ENCODE results near the gene TCEAL2. TPM values are rescaled to one million over a fixed set of nuclear protein-coding genes. Genes with fewer than 3 reads are reported as not detected.
"Not testable (repeated sequence)": the region's sequence is repeated elsewhere in the genome, so short reads cannot be mapped to it uniquely, and the experiment has no call there.

The TCEAL2 gene
- total RNA-seq, 2 experiments from 2014 or later: not detected

- no peaks in the 10 kb centered on the region for H3K4me1 ChIP-seq (ENCODE audit: insufficient read depth, low read length, poor library complexity, severe bottlenecking)
- H3K36me3 ChIP-seq (ENCODE audit: insufficient read depth, low read length): no peaks in the 10 kb centered on the region
- intact Hi-C loops (cut with micrococcal nuclease; ENCODE audit: unreplicated experiment): no loop called here
- TF ChIP-seq, protein P1, sequence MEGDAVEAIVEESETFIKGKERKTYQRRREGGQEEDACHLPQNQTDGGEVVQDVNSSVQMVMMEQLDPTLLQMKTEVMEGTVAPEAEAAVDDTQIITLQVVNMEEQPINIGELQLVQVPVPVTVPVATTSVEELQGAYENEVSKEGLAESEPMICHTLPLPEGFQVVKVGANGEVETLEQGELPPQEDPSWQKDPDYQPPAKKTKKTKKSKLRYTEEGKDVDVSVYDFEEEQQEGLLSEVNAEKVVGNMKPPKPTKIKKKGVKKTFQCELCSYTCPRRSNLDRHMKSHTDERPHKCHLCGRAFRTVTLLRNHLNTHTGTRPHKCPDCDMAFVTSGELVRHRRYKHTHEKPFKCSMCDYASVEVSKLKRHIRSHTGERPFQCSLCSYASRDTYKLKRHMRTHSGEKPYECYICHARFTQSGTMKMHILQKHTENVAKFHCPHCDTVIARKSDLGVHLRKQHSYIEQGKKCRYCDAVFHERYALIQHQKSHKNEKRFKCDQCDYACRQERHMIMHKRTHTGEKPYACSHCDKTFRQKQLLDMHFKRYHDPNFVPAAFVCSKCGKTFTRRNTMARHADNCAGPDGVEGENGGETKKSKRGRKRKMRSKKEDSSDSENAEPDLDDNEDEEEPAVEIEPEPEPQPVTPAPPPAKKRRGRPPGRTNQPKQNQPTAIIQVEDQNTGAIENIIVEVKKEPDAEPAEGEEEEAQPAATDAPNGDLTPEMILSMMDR (conservative IDR thresholded peaks at IDR 0.05; ENCODE audit: low read length): no peak
- no peak for TF ChIP-seq EZH2phosphoT487 (IDR thresholded peaks at IDR 0.05; ENCODE audit: borderline replicate concordance, low read depth, low read length)
- H4K20me1 ChIP-seq (ENCODE audit: insufficient read depth, low read length): no peaks in the 10 kb centered on the region
- H3K9me3 ChIP-seq (ENCODE audit: low read length): no peaks in the 10 kb centered on the region
- H3K79me2 ChIP-seq (ENCODE audit: insufficient read depth, low read depth, low read length): no peaks in the 10 kb centered on the region
- no peak overlapping the region for H2AFZ ChIP-seq (ENCODE audit: low read length)
- H3K27ac ChIP-seq (ENCODE audit: low read depth, low read length, poor library complexity, severe bottlenecking): no peak overlapping the region
- CTCF ChIA-PET (ENCODE audit: unreplicated experiment): no interaction called here
- POLR2A ChIA-PET: no interaction called here
- BruUV-seq (replicated peaks): no TSS peak
- no peaks in the 10 kb centered on the region for H3K9me2 ChIP-seq (ENCODE audit: insufficient read depth, low read length)
- DNase-seq (ENCODE audit: low spot score): no peak
- no peak overlapping the region for H3K4me3 ChIP-seq (ENCODE audit: low read depth, low read length, poor library complexity, severe bottlenecking)
- no peak overlapping the region for H3K4me2 ChIP-seq (ENCODE audit: low read length)
Observed at GRCh38 chrX:102126863-102127262, 1.4 kb downstream of the TCEAL2 start.

GRCh38 chrX:102129473-102129872 lies 4.0 kb downstream of the TCEAL2 start:
- Histone ChIP-seq H3K36me3 (ENCODE audit: insufficient read depth, low read length) (no peaks in the 10 kb centered on the region), H3K4me3 (ENCODE audit: low read depth, low read length, poor library complexity, severe bottlenecking) (no peak overlapping the region), H3K4me2 (ENCODE audit: low read length) (no peak overlapping the region), H3K27ac (ENCODE audit: low read depth, low read length, poor library complexity, severe bottlenecking) (no peak overlapping the region), H3K79me2 (ENCODE audit: insufficient read depth, low read depth, low read length) (no peaks in the 10 kb centered on the region), H2AFZ (ENCODE audit: low read length) (no peak overlapping the region), H3K9me3 (ENCODE audit: low read length) (no peaks in the 10 kb centered on the region), H3K4me1 (ENCODE audit: insufficient read depth, low read length, poor library complexity, severe bottlenecking) (no peaks in the 10 kb centered on the region), H4K20me1 (ENCODE audit: insufficient read depth, low read length) (no peaks in the 10 kb centered on the region), H3K9me2 (ENCODE audit: insufficient read depth, low read length) (no peaks in the 10 kb centered on the region)
- peak; percentile 1 for DNase-seq (ENCODE audit: low spot score)
- no peak for TF ChIP-seq EZH2phosphoT487 (IDR thresholded peaks at IDR 0.05; ENCODE audit: borderline replicate concordance, low read depth, low read length)
- TF ChIP-seq, protein P1 (conservative IDR thresholded peaks at IDR 0.05; ENCODE audit: low read length): peak; percentile 69
- POLR2A ChIA-PET: no interaction called here
- intact Hi-C loops (cut with micrococcal nuclease; ENCODE audit: unreplicated experiment): no loop called here
- CTCF ChIA-PET (ENCODE audit: unreplicated experiment): no interaction called here
- no TSS peak for BruUV-seq (replicated peaks)

DNA sequence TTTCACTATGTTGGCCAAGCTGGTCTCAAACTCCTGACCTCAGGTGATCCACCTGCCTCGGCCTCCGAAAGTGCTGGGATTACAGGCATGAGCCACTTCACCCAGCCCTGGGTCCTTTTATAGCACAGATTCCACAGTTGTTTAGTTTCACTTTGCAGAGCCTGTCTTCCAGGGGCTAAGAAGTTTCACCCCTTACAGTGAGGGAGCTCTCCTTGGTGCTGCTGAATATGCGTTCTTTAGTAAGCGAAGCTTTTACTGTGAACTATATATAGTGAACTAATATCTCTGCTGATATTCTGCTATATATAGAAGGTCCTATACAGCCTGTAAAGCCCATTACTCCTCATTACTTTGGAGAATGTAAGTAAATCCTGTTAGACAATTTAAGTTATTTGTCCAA lies 12.6 kb downstream of the TCEAL2 start:
- Histone ChIP-seq H3K79me2 (ENCODE audit: insufficient read depth, low read depth, low read length) (no peaks in the 10 kb centered on the region), H3K36me3 (ENCODE audit: insufficient read depth, low read length) (no peaks in the 10 kb centered on the region), H3K27ac (ENCODE audit: low read depth, low read length, poor library complexity, severe bottlenecking) (no peak overlapping the region), H3K9me2 (ENCODE audit: insufficient read depth, low read length) (no peaks in the 10 kb centered on the region), H3K4me3 (ENCODE audit: low read depth, low read length, poor library complexity, severe bottlenecking) (no peak overlapping the region), H4K20me1 (ENCODE audit: insufficient read depth, low read length) (no peaks in the 10 kb centered on the region), H2AFZ (ENCODE audit: low read length) (no peak overlapping the region), H3K4me1 (ENCODE audit: insufficient read depth, low read length, poor library complexity, severe bottlenecking) (no peaks in the 10 kb centered on the region), H3K9me3 (ENCODE audit: low read length) (no peaks in the 10 kb centered on the region), H3K4me2 (ENCODE audit: low read length) (no peak overlapping the region)
- no peak for TF ChIP-seq EZH2phosphoT487 (IDR thresholded peaks at IDR 0.05; ENCODE audit: borderline replicate concordance, low read depth, low read length)
- intact Hi-C loops (cut with micrococcal nuclease; ENCODE audit: unreplicated experiment): no loop called here
- DNase-seq (ENCODE audit: low spot score): no peak
- ChIA-PET POLR2A (no interaction called here), CTCF (ENCODE audit: unreplicated experiment) (no interaction called here)
- BruUV-seq (replicated peaks): no TSS peak

GRCh38 chrX:102140876-102141275 lies 15.4 kb downstream of the TCEAL2 start:
- H3K36me3 ChIP-seq (ENCODE audit: insufficient read depth, low read length); H3K4me1 ChIP-seq (ENCODE audit: insufficient read depth, low read length, poor library complexity, severe bottlenecking); H3K9me2 ChIP-seq (ENCODE audit: insufficient read depth, low read length); H3K4me3 ChIP-seq (ENCODE audit: low read depth, low read length, poor library complexity, severe bottlenecking); DNase-seq (ENCODE audit: low spot score); H3K79me2 ChIP-seq (ENCODE audit: insufficient read depth, low read depth, low read length); H4K20me1 ChIP-seq (ENCODE audit: insufficient read depth, low read length); POLR2A ChIA-PET; H3K4me2 ChIP-seq (ENCODE audit: low read length); BruUV-seq (replicated peaks); H3K9me3 ChIP-seq (ENCODE audit: low read length); CTCF ChIA-PET (ENCODE audit: unreplicated experiment); intact Hi-C loops (cut with micrococcal nuclease; ENCODE audit: unreplicated experiment); H2AFZ ChIP-seq (ENCODE audit: low read length); H3K27ac ChIP-seq (ENCODE audit: low read depth, low read length, poor library complexity, severe bottlenecking): not testable (repeated sequence)

DNA sequence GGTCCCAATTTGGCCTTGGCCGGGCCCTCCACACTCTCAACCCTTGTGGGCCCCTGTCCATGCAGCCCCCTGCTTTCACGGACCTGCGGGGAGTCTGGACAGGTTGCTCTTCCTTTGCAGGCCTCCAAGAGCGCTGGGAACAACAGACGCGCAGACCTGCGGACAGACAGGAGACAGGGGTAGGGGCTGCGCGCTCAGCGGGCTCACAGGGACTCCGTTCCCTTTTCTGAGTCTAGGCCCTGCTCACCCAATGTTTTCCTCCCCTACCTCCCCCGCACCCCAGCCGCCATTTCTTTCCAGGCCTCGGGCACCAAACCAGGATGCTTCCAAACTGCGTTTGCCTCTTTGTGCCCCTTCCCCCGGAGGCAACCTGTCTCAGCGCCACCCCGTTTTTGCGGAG lies 16.2 kb downstream of the TCEAL2 start:
- BruUV-seq (replicated peaks); H3K4me1 ChIP-seq (ENCODE audit: insufficient read depth, low read length, poor library complexity, severe bottlenecking); H3K79me2 ChIP-seq (ENCODE audit: insufficient read depth, low read depth, low read length); H3K4me3 ChIP-seq (ENCODE audit: low read depth, low read length, poor library complexity, severe bottlenecking); H3K36me3 ChIP-seq (ENCODE audit: insufficient read depth, low read length); H4K20me1 ChIP-seq (ENCODE audit: insufficient read depth, low read length); H3K4me2 ChIP-seq (ENCODE audit: low read length); H3K9me2 ChIP-seq (ENCODE audit: insufficient read depth, low read length); DNase-seq (ENCODE audit: low spot score); CTCF ChIA-PET (ENCODE audit: unreplicated experiment); POLR2A ChIA-PET; H3K27ac ChIP-seq (ENCODE audit: low read depth, low read length, poor library complexity, severe bottlenecking); intact Hi-C loops (cut with micrococcal nuclease; ENCODE audit: unreplicated experiment); H2AFZ ChIP-seq (ENCODE audit: low read length); H3K9me3 ChIP-seq (ENCODE audit: low read length): not testable (repeated sequence)

Data from OCI-LY7 (cell line).